ENCODE results near the gene VCX2.
"Not testable (repeated sequence)": the region's sequence is repeated elsewhere in the genome, so short reads cannot be mapped to it uniquely, and the experiment has no call there.

The VCX2 gene

DNA sequence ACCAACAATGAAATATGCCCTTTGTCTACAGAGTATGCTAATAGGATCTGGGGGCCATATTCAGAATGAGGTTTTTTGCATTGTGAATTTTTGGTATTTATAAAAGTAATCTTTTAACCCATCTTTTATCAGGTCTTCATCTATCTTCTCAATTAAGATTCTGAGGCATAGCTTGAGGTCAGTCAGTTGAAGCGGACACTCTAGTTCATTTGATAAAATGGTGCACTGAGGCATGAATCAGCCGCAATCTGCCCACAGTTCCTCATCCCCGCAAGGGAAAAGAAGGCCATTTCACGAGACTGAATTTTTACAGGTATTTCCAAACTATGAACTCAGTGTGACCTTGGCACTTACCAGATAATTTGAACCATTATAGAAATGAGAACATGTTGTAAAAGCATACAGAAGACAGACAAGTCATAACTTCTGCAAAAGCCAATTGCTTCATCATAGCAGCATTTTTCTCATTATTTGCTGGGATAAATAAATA is 19.3 kb upstream of the VCX2 start:
- TF ChIP-seq, protein P1, sequence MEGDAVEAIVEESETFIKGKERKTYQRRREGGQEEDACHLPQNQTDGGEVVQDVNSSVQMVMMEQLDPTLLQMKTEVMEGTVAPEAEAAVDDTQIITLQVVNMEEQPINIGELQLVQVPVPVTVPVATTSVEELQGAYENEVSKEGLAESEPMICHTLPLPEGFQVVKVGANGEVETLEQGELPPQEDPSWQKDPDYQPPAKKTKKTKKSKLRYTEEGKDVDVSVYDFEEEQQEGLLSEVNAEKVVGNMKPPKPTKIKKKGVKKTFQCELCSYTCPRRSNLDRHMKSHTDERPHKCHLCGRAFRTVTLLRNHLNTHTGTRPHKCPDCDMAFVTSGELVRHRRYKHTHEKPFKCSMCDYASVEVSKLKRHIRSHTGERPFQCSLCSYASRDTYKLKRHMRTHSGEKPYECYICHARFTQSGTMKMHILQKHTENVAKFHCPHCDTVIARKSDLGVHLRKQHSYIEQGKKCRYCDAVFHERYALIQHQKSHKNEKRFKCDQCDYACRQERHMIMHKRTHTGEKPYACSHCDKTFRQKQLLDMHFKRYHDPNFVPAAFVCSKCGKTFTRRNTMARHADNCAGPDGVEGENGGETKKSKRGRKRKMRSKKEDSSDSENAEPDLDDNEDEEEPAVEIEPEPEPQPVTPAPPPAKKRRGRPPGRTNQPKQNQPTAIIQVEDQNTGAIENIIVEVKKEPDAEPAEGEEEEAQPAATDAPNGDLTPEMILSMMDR (IDR thresholded peaks at IDR 0.05; ENCODE audit: low read depth, low read length): no peak
- DNase-seq (ENCODE audit: extremely low read depth, low read depth): no peak

DNA sequence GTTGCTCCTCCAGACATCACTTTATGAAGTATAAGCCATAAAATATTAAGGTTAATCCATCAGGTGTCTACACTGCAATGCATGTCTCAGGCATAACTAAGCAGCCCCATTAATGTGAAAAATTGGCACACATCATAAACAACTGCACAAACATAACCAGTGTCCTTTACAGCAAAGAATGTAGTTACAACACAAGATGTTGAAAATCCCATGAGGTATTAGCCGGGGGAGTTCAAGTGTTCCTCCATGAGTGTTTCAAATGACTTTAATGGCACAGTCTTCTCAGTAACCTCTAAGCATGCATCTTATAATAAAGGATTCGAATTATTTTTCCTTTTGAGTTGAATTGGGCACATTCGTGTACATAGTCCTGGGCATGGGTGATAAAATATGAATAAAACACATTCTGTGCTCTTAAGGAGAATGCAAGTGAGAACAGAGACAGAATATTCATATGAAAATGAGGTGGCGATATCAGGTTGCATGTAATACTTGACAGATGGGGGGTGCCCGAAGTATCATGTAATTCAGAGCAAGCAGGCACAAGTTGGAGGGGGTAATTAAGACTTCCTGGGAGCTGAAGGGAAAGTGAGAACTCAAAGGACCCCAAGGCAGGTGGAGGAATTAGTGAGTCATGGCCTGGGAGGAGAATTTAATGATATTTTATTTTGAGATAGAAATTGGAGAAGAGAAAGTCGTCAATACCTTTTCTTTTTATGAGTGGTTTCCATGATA is 18.2 kb upstream of the VCX2 start:
- TF ChIP-seq, protein P1 (IDR thresholded peaks at IDR 0.05; ENCODE audit: low read depth, low read length): no peak
- DNase-seq (ENCODE audit: extremely low read depth, low read depth): no peak

- TF ChIP-seq, protein P1 (IDR thresholded peaks at IDR 0.05; ENCODE audit: low read depth, low read length): no peak
- DNase-seq (ENCODE audit: extremely low read depth, low read depth): no peak
Observed at GRCh38 chrX:8183346-8183745, 12.3 kb upstream of the VCX2 start.

DNA sequence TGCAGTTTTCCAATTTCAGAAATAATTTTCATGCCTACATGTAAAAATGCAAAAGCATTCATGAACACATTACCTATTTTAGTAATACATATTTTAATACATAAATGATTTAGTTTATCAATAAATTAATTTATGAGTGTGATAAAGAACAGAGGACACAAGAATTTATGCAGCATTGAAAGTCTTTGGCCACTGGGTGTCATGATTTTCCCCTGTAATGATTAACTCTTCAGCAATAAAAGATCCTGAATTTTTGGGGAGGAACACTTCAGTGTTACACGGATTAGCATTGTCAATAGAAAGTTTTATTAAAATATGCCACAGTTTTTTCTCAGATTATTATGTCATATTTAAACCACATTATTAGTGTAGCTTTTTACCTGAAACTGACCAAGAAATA is 8.6 kb upstream of the VCX2 start:
- TF ChIP-seq, protein P1 (IDR thresholded peaks at IDR 0.05; ENCODE audit: low read depth, low read length): no peak
- no peak for DNase-seq (ENCODE audit: extremely low read depth, low read depth)

DNA sequence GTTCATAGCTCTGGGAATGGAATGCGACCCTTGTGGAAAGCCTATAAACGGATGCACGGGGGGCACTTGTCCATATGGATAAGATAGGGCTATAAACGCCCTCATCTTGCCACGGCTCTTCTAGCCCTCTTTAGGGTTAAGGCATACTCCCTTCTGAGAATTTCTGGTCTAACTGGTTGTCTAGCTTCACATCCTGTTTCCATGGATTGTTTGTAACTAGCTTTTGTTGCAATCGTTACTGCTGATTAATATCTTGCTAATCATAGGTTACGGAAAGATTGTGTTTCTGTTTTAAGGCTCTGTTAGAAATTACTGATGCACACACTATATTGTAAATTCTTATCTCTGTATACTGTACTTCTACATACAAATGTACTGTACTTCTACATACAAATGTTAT is 17.1 kb downstream of the VCX2 start:
- not testable (repeated sequence) for DNase-seq (ENCODE audit: extremely low read depth, low read depth)

GRCh38 chrX:8147226-8147625 is 23.8 kb downstream of the VCX2 start:
- no peak for DNase-seq (ENCODE audit: extremely low read depth, low read depth)
- TF ChIP-seq, protein P1 (IDR thresholded peaks at IDR 0.05; ENCODE audit: low read depth, low read length): no peak

DNA sequence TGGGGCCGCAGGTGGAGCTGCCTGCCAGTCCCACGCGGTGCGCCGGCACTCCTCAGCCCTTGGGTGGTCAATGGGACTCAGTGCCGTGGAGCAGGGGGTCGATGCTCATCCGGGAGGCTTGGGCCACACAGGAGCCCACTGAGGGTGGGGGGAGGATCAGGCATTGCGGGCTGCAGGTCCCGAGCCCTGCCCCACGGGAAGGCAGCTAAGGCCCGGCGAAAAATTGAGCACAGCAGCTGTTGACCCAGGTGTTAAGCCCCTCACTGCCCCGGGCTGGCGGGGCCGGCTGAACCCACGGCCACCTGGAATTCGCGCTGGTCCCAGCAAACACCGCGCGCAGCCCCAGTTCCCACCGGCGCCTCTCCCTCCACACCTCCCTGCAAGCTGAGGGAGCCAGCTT is 26.1 kb downstream of the VCX2 start:
- no peak for DNase-seq (ENCODE audit: extremely low read depth, low read depth)
- TF ChIP-seq, protein P1 (IDR thresholded peaks at IDR 0.05; ENCODE audit: low read depth, low read length): no peak

DNA sequence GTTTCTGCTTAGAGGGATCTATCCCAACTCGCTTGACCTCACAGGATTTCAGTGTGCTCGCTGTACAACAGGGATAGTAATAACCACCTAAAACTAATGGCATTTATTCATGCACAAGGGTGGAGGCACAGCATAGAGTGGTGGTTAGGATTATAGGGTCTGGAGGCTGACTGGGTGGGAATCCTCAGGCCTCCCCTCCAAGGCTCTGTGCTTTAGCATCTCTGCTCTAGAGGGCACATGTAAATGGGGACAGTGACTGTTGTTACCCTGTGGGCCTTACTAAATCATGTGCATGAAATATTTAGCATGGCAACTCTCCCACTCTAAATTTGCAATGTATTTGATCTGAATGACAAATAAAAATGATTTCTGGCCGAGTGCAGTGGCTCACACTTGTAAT is 29.2 kb downstream of the VCX2 start:
- TF ChIP-seq, protein P1 (IDR thresholded peaks at IDR 0.05; ENCODE audit: low read depth, low read length): no peak
- DNase-seq (ENCODE audit: extremely low read depth, low read depth): no peak

All from AG09319 (cell line).